Measurements from ENCODE around the gene KCNH8. TPM values are rescaled to one million over a fixed set of nuclear protein-coding genes. Genes with fewer than 3 reads are reported as not detected.

KCNH8 gene
- total RNA-seq, 1 experiment from 2014 or later, result not detected

- no peaks in the 10 kb centered on the region for H3K27me3 ChIP-seq (ENCODE audit: control insufficient read depth, insufficient read depth, low read length)
- no peak for ATAC-seq
- BruUV-seq (replicated peaks), result no TSS peak
- no peak overlapping the region for H3K27ac ChIP-seq (ENCODE audit: low read length)
- H3K36me3 ChIP-seq (ENCODE audit: control insufficient read depth, insufficient read depth, low read length), result no peaks in the 10 kb centered on the region
- ChIA-PET CTCF (interaction anchor here (0.7 to 1.1 kb wide), 2 partner anchors 518 to 764 kb away, joined by 3 to 5 read pairs; no protein-coding TSS in a partner anchor), POLR2A (no interaction called here)
- intact Hi-C loops (cut with micrococcal nuclease; ENCODE audit: unreplicated experiment) (loop anchor here (2.0 kb wide), 1 partner anchor 518 kb away; no protein-coding TSS in a partner anchor), in situ Hi-C loops (cut with HindIII; ENCODE audit: low pct_unique_long_range_greater_than_20kb, low sequenced_read_pairs) (no loop called here)
- no peaks in the 10 kb centered on the region for H3K4me1 ChIP-seq (ENCODE audit: control insufficient read depth, insufficient read depth, low read length)
- H3K4me3 ChIP-seq (ENCODE audit: low read depth in 2 of 2, low read length in 2 of 2), result no peak overlapping the region
- DNase-seq (ENCODE audit: low read depth, low spot score), result no peak
- TF ChIP-seq CTCF (IDR thresholded peaks at IDR 0.05) (no peak), POLR2AphosphoS5 (IDR thresholded peaks at IDR 0.05; ENCODE audit: low read depth, low read length) (no peak), REST (IDR thresholded peaks at IDR 0.05; ENCODE audit: insufficient read depth in 1 of 2, low read depth in 2 of 2, low read length in 1 of 2) (no peak), SIN3A (IDR thresholded peaks at IDR 0.05; ENCODE audit: borderline replicate concordance, insufficient read depth, low read depth, low read length) (no peak), TCF7L2 (IDR thresholded peaks at IDR 0.05; ENCODE audit: low read depth, low read length) (no peak)
- H3K9me3 ChIP-seq (ENCODE audit: control insufficient read depth, insufficient read depth, low read depth, low read length), result no peaks in the 10 kb centered on the region
Measured at GRCh38 chr3:19348500-19348899, 200.2 kb downstream of the KCNH8 start.

- ChIA-PET CTCF (interaction anchor here (0.6 to 1.1 kb wide), 3 partner anchors 517 to 764 kb away, joined by 3 to 5 read pairs (median 5); no protein-coding TSS in a partner anchor), POLR2A (no interaction called here)
- peak; percentile 17 for DNase-seq (ENCODE audit: low read depth, low spot score)
- no peaks in the 10 kb centered on the region for H3K36me3 ChIP-seq (ENCODE audit: control insufficient read depth, insufficient read depth, low read length)
- intact Hi-C loops (cut with micrococcal nuclease; ENCODE audit: unreplicated experiment), result loop anchor here (2.0 kb wide), 1 partner anchor 518 kb away; no protein-coding TSS in a partner anchor
- no peaks in the 10 kb centered on the region for H3K27me3 ChIP-seq (ENCODE audit: control insufficient read depth, insufficient read depth, low read length)
- TF ChIP-seq REST (IDR thresholded peaks at IDR 0.05; ENCODE audit: insufficient read depth in 1 of 2, low read depth in 2 of 2, low read length in 1 of 2), result no peak
- no peak for TF ChIP-seq POLR2AphosphoS5 (IDR thresholded peaks at IDR 0.05; ENCODE audit: low read depth, low read length)
- TF ChIP-seq SIN3A (IDR thresholded peaks at IDR 0.05; ENCODE audit: borderline replicate concordance, insufficient read depth, low read depth, low read length), result no peak
- no peak for TF ChIP-seq TCF7L2 (IDR thresholded peaks at IDR 0.05; ENCODE audit: low read depth, low read length)
- peak; percentile 70 for TF ChIP-seq CTCF (IDR thresholded peaks at IDR 0.05)
- no TSS peak for BruUV-seq (replicated peaks)
- no peak overlapping the region for H3K4me3 ChIP-seq (ENCODE audit: low read depth in 2 of 2, low read length in 2 of 2)
- in situ Hi-C loops (cut with HindIII; ENCODE audit: low pct_unique_long_range_greater_than_20kb, low sequenced_read_pairs), result no loop called here
- no peaks in the 10 kb centered on the region for H3K4me1 ChIP-seq (ENCODE audit: control insufficient read depth, insufficient read depth, low read length)
- ATAC-seq, result no peak
- no peaks in the 10 kb centered on the region for H3K9me3 ChIP-seq (ENCODE audit: control insufficient read depth, insufficient read depth, low read depth, low read length)
- H3K27ac ChIP-seq (ENCODE audit: low read length), result no peak overlapping the region
Measured at GRCh38 chr3:19348941-19349564, 200.7 kb downstream of the KCNH8 start.

Data from Panc1 (cell line).